HG03432 (cell line): ENCODE data around the gene SLC26A11.
"Not testable (repeated sequence)": the region's sequence is repeated elsewhere in the genome, so short reads cannot be mapped to it uniquely, and the experiment has no call there.

Experiments
- ATAC-seq: cut with Tn5 transposase; IDR thresholded peaks from one replicate; pipeline ENCODE4 v1.9.1; 2021; ENCODE audit warnings: mild to moderate bottlenecking, moderate library complexity; ENCODE audit not compliant: unreplicated experiment

SLC26A11 gene

DNA sequence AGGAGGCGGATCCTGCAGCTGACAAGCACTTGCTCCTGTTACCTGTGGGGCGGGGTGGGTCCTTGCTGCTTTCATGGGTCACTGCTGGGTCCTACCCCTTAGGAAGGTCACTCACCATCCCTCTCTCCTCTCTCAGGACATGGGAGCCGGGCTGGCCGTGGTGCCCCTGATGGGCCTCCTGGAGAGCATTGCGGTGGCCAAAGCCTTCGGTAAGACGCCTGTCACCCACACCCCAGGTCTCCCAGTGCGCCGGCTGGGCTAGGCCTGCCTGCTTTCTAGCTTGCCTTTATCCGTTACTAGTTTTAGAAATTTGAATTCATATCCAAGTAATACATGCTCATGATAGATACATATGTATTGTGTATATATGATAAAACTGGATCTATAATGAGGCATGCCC lies 17.2 kb downstream of the SLC26A11 start:
- no peak for ATAC-seq

DNA sequence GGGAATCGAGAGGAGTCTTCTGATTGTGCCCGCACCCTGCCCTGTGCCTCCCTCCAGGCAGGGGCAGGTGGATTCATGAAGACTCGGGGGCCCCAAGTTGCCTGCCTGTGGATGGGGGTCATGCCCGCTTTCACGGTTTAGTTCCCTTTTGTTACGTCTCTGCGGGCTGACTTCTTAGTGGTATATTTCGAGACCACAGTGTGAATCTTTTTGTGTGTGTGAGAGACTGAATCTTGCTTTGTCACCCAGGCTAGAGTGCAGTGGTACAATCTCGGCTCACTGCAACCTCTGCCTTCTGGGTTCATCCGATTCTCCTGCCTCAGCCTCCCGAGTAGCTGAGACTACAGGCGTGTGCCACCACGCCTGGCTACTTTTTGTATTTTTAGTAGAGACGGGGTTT lies 22.3 kb downstream of the SLC26A11 start:
- ATAC-seq, result no peak

DNA sequence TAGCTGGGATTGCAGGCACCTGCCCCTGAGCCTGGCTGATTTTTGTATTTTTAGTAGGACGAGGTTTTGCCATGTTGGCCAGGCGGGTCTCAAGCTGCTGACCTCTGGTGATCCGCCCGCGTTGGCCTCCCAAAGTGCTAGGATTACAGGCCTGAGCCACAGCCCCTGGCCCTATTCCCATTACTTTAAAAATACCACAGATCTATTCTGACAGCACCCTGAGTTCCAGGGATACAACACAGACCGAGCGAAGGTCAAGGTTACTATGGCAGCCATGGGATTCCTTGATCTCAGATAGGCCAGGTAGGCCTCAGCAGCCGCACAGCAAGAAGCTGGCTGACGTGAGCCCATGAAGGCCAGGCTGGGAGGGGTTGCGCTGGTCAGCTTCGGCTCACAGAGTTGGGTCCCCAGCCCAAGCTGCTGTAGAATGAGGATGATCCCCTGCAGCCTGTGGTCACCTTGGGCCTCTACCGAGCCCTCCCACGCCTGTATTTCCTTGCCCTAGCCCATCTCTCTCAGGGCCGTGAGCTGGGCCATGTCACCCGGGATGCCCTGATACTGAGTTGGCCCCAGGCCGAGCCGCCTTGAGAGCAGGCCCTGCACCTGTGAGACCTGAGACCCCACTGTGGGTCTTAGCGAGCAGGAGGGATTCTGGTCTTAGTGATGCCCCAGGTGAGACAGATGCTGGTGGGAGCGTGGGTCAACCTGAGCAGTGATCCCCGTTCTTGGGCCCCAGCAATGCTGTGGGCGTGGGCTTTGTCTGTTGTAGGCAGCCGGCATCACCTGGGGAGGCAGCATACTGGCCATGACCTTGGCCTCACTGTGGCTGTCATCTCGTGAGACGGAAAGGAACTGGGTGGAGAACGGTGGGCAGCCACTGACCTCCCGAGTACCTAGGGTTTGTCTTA lies 23.6 kb downstream of the SLC26A11 start:
- ATAC-seq, result no peak

DNA sequence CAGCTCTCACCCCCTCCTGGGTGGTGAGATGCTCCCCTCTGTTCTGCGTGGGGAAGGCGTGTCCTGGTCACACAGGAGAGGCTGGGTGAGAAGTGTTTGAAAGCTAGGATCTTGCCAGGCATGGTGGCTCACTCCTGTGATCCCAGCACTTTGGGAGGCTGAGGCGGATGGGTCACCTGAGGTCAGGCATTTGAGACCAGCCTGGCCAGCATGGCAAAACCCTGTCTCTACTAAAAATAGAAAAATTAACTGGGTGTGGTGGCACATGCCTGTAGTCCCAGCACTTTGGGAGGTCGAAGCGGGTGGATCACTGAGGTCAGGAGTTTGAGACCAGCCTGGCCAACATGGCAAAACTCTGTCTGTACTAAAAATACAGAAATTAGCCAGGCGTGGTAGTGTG lies 24.2 kb downstream of the SLC26A11 start:
- ATAC-seq, result not testable (repeated sequence)

DNA sequence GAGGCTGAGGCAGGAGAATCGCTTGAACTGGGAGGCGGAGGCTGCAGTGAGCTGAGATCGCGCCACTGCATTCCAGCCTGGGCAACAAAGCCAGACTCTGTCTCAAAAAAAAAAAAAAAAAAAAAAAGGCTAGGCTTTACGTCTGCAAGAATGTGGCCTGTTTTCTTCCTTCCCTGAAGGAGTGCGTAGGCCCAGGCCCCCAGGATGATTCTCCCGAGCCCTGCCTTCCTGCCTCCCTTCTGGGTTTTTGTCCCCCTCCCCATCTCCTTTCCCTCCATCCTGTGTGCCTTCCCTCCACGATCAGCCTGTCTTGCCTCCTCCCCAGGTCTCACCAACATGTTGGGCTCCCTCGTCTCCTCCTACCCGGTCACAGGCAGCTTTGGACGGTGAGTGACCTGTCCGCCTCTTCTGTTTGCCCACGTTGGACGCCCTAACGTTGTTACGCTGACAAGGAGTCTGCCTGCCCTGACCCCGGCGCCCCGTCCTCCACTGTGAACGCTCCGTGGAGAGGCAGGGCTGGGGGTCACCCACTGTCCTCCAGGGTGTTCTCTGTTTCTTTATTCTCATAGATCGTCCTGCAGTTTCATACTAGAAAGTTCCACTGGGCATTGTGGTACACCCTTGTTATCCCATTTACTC lies 24.8 kb downstream of the SLC26A11 start:
- no peak for ATAC-seq

DNA sequence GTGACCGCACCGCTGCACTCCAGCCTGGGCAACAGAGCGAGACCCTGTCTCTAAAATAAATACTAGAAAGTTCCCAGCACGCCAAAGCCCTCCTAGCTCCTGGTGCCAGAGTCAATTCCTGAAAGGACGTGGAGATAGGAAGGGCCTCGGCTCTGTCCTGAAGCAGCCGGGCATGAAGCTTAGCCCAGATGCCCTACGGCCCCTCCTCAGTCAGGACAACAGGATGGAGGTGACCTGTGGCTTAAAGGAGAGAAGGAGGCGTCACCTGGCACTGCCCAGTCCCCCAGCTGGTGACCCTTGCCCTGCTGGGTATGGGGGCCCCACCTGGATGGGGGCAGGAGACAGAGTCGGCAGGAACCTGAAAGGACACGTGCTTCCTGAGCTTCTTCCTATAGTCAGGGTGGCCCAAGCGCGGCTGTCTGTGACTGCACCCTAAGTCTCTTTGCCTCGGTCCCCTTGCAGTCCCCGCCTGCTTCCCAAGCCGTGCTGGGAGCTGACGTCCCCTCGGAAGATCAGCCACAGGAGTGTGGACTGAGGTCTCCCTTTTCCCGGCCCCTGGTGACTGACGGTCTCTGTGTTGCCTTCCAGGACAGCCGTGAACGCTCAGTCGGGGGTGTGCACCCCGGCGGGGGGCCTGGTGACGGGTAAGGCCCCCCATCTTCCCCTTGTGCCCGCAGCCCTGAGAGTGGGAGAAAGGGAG lies 25.5 kb downstream of the SLC26A11 start:
- no peak for ATAC-seq

DNA sequence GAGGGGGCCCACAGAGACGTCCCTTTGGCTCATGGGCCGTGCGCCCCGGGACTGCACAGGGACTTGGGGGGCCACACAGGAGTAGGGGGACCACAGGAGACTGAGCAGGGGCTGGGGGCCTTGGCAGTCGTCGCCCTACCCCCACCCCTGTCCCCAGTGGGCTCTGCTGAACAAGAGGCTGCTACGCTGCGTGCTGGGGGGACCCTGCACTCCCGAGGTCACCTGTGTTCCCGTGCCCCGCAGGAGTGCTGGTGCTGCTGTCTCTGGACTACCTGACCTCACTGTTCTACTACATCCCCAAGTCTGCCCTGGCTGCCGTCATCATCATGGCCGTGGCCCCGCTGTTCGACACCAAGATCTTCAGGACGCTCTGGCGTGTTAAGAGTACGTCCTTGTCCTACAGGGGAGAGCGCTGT lies 26.0 kb downstream of the SLC26A11 start:
- ATAC-seq, result no peak

DNA sequence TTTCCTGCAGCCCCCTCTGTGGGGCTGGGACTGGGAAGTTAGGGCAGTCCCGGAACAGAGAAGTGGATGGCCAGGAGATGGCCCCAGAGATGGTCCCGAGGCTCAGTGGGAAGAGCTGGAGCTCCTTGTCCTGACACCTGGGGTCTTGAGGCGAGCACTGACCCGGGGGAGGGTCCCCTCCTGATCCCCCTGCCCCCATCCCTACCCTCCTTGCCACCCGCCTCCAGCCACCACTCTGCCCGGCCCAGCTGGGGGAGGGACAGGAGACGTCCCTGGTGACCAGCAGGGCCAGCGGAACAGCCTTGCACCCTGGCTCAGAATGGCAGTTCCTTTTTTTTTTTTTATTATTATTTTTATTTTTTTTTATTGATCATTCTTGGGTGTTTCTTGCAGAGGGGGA lies 26.5 kb downstream of the SLC26A11 start:
- ATAC-seq, result no peak

DNA sequence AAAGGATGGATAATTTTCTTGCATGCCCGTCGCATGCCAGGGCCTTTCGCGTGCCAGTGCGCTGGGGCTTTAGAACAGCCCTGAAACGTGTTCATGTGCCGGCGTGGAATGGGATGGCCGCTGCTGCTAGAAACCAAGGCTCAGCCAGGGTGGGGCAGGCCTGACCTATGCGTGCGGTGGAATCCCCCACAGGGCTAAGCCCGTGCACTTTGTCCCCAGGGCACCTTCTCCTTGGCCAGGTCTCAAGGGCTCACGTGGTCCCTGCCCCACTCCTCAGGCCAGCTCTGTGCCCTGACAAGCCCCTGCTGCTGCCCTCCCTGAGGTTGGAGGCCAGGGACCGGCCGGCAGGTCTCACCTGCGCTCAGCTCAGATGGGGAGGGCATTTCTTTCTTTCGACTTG lies 27.3 kb downstream of the SLC26A11 start:
- no peak for ATAC-seq

DNA sequence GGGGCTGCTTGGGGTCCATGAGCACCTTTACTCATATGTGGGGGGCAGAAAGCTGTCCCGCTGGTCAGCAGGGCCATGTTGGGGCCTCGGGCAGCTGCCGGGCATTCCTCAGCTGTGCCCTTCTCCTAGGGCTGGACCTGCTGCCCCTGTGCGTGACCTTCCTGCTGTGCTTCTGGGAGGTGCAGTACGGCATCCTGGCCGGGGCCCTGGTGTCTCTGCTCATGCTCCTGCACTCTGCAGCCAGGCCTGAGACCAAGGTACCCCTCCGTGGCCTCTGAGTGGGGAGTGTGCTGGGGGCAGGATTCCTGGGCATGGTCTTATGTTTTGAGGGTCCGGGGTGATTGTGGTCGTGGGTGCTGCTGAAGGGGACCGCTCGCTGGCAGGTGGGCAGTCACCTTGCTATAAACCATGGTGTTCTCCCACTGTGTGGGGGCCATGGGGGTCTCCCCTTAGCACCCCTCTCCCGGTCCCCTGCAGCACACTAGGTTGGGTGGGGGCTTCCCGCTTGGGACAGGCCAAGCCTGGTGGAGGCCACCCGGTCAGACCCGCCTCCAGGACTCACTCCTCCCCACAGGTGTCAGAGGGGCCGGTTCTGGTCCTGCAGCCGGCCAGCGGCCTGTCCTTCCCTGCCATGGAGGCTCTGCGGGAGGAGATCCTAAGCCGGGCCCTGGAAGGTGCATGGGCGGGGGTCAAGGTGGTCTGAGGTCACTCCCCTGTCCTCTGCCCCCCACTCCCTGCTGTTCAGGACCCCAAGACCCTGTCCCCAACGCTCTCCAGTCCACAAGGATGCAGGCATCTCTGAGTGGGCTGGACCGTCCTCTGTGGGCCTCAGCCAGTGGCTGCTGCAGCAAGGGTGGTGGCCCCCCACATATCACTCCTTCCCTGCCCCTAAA lies 28.0 kb downstream of the SLC26A11 start:
- no peak for ATAC-seq

DNA sequence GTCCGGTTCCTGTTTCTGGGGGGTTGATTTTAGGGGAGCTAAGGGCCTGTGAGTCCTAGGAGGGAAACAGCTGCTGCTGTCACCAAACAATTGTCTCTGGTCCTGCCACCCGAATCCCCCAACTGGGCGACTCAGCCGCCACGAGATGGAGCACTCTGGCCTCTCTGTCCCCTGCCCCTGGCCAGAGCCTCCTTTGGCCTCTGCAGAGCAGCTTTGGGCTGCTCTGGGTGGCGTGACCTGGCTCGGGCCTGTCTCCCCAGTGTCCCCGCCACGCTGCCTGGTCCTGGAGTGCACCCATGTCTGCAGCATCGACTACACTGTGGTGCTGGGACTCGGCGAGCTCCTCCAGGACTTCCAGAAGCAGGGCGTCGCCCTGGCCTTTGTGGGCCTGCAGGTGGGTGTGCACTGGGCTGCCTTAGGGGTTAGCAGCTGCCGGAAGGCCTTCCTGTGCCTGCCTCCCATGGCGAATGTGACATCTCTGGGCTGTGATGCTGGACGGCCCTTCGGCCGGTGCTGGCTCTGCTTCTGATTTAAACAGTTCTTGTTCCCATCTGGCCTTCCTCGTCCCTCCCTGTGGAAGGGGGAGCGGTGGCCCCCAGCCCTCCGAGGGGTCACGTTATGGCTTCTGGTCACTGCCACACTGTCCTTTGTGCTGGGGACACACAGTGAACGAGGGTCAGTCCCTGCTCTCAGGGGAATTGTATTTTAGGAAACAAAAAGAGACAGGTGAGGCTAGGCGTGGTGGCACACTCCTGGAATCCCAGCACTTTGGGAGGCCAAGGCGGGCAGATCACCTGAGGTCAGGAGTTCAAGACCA lies 28.9 kb downstream of the SLC26A11 start:
- ATAC-seq, result no peak

DNA sequence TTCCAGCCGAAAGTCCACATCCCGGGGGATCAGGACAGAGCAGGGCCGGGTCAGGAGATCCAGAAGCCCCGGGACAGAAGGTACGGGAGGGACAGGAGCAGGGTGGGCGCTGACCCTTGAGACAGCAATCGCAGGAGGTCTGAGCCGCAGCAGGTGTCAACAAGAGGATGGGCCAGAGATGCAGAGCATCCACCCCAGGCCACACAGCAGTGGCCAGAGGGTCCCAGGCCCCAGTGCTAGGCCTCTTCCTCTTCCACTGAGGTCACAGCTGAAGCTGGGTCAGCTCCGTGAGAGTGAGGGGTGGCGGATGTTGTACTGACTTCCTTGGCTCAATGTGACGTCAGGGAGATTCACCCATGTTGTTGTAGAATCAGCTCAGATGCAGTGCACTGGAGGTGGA lies 31.7 kb downstream of the SLC26A11 start:
- no peak for ATAC-seq

DNA sequence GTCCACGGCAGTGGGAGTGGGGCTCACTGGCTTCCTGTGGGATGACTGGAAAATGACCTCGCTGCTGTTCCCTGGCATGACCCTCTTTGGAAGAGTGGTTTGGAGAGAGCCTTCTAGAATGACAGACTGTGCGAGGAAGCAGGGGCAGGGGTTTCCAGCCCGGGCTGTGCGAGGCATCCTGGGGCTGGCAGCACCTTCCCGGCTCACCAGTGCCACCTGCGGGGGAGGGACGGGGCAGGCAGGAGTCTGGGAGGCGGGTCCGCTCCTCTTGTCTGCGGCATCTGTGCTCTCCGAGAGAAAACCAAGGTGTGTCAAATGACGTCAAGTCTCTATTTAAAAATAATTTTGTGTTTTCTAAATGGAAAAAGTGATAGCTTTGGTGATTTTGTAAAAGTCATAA lies 32.6 kb downstream of the SLC26A11 start:
- ATAC-seq, result peak; percentile 45

DNA sequence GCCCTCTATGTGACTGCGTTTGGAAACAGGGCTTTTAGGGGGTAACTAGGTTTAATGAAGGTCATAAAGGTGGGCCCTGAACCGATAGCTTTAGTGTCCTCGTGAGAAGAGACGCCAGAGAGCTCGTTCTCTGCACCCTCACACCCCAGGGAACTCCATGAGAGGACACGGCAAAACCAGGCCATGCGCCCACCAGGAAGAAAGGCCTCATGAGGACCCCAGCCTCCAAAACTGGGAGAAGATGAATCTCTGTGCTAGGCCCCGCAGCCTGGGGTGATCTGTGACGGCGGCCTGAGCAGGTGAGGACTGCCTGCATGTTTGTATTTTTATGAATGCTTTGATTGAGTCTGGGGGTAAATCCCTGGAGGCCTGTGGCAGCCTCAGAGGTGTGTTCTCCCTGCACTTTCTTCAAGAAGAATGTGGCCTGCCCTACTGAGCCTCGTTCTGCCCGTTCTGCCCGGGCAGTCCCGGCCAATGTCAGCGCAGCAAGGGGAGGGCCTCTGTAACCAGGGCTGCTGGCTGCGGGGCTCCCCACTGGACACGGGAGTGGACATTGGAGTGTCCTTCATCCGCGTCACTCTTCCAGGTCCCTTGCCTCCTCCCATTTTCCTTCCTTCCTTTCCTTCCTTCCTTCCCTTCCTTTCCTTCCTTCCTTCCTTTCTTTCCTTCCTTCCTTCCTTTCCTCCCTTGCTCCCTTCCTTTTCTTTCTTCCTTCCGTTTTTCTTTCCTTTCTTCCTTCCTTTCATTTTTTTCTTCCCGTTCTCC lies 33.6 kb downstream of the SLC26A11 start:
- no peak for ATAC-seq

DNA sequence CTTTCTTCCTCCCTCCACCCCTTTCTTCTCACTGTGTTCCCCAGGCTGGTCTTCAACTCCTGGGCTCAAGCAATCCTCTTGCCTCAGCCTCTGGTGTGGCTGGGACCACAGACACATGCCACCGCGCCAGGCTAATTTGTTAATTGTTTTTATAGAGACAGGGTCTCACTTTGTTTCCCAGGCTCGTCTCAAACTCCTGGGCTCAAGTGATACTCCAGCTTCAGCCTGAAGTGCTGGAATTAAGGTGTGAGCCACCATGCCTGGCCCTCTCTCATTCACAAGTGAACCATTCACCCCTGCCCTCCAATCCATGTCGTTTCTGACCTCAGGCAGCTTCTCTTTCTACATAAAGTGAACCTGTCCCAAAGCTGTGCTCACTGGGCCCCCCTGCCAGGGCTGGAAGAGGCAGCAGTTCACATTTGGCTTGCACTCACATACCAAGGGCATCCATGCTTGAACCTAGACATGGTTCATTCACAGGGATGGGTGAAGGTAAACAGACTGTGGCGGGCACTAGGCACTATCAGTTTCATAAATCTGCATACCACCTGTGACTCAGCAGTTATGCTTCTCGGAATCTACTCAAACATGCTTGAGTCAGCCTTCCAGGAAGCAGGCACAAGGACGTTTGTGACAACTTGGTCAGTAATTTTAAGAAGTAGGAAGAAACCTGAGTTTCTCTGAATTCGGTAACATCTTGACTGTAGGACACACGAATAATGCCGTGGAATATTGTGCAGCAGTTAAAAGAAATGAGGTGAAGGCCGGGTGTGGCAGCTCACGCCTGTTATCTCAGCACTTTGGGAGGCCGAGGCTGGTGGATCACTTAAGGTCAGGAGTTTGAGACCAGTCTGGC lies 34.4 kb downstream of the SLC26A11 start:
- ATAC-seq, result peak; percentile 65

DNA sequence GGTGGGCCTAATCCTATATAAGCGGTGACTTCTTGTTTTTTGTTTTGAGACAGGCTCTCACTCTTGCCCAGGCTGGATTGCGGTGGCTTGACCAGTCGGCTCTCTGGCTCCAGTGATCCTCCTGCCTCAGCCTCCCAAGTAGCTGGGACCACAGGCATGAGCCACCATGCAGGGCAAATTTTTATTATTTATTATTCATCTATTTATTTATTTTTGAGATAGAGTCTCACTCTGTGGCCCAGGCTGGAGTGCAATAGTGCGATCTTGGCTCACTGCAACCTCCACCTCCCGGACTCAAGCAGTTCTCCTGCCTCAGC lies 35.8 kb downstream of the SLC26A11 start:
- ATAC-seq, result no peak

DNA sequence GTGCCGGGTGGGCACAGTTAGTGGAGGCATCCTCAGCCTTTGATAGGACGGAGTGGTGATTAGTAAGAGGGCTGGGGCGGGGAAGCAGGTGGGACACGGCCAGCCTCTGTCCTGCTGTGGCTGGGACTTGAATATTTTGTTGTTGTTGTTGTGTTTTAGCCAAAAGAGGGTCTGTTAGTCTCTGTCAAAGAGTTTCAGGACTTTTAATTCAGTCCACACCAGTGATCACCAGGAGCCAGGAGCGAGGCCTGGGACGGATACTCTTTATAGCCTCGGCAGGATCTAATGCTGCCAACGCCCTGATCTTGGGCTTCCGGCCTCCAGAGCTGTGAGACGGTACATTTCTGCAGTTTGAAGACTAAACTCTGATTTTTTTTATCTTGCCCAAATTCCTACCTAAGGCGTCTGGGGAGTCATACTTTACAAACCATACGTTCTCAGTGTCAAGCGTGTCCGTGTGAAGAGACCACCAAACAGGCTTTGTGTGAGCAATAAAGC lies 37.5 kb downstream of the SLC26A11 start:
- no peak for ATAC-seq

DNA sequence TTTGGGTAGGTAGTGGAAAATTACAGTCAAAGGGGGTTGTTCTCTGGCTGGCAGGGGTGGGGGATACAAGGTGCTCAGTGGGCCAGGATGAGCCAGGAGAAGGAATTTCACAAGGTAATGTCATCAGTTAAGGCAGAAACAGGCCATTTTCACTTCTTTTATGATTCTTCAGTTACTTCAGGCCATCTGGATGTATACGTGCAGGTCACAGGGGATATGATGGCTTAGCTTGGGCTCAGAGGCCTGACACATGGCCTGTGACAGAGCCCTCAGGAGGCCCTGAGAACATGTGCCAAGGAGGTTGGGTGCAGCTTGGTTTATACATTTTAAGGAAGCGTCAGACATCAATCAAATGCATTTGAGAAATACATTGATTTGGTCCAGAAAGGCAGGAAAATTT lies 38.1 kb downstream of the SLC26A11 start:
- not testable (repeated sequence) for ATAC-seq
